IMR-90 (cell line): ENCODE measurements around the gene CAMK2G. TPM values are rescaled to one million over a fixed set of nuclear protein-coding genes. Genes with fewer than 3 reads are reported as not detected.

Source experiments
- ATAC-seq: fragments of 200-7000 bp; cut with Tn5 transposase; 2 replicates; pipeline ENCODE4 v1.9.1; 2020; ENCODE audit warnings: low read depth, mild to moderate bottlenecking, moderate library complexity
- BruUV-seq: library from RNA; stranded (reverse); fragments of 400-500 nt; replicated peaks from 2 replicates; lab custom pipeline; 2021; lab: Mats Ljungman, UMichigan
- CTCF ChIA-PET: fragments of 300-600 bp; formaldehyde crosslinking; extraction: SDS; loops from one replicate; lab custom pipeline; 2021; ENCODE audit warnings: antibody characterized with exemption; lab: Yijun Ruan, JAX
- POLR2A ChIA-PET: fragments of 300-600 bp; sonication (Branson Sonifier 250); formaldehyde crosslinking; loops from one replicate; lab custom pipeline; 2022; ENCODE audit warnings: antibody characterized with exemption; ENCODE audit not compliant: unreplicated experiment; lab: Charles Lee
- DNase-seq: peaks from one replicate; pipeline ENCODE4 v3.0.0; 2013
- H2AFZ ChIP-seq: replicated peaks from 2 replicates; pipeline ENCODE3; 2013; ENCODE audit warnings: low read length, mild to moderate bottlenecking; ENCODE audit not compliant: poor library complexity
- H2AK5ac ChIP-seq: 2 replicates; pipeline ENCODE4 v1.6.1; 2013; ENCODE audit warnings: low read depth, low read length, inconsistent platforms
- H2AK9ac ChIP-seq: replicated peaks from 2 replicates; pipeline ENCODE3; 2013; ENCODE audit warnings: mild to moderate bottlenecking, low read depth, low read length, moderate library complexity; ENCODE audit not compliant: poor library complexity
- H2BK120ac ChIP-seq: 2 replicates; pipeline ENCODE4 v1.6.1; 2013; ENCODE audit warnings: low read depth, low read length, inconsistent platforms
- H2BK15ac ChIP-seq: 3 replicates; pipeline ENCODE4 v1.6.1; 2013; ENCODE audit warnings: low read depth, low read length, inconsistent platforms
- H2BK20ac ChIP-seq: 2 replicates; pipeline ENCODE4 v1.6.1; 2013; ENCODE audit warnings: low read depth, mild to moderate bottlenecking, inconsistent platforms, low read length, moderate library complexity
- H2BK5ac ChIP-seq: 2 replicates; pipeline ENCODE4 v1.6.1; 2013; ENCODE audit warnings: mild to moderate bottlenecking, low read depth, low read length, inconsistent platforms; ENCODE audit not compliant: poor library complexity, severe bottlenecking
- H3K14ac ChIP-seq: replicated peaks from 2 replicates; pipeline ENCODE4 v1.6.1; 2013; ENCODE audit warnings: low read depth, low read length, inconsistent platforms
- H3K18ac ChIP-seq: 2 replicates; pipeline ENCODE4 v1.6.1; 2013; ENCODE audit warnings: low read depth, low read length, control low read depth
- H3K23ac ChIP-seq: 2 replicates; pipeline ENCODE4 v1.6.1; 2013; ENCODE audit warnings: low read depth, low read length, inconsistent platforms
- H3K27ac ChIP-seq: 2 replicates; pipeline ENCODE4 v1.5.1; 2013; ENCODE audit warnings: mild to moderate bottlenecking, control low read depth, low read length; ENCODE audit not compliant: insufficient read depth
- H3K27me3 ChIP-seq: 2 replicates; pipeline ENCODE4 v1.6.1; 2013; ENCODE audit warnings: low read length; ENCODE audit not compliant: control insufficient read depth, insufficient read depth
- H3K36me3 ChIP-seq: 2 replicates; pipeline ENCODE4 v1.6.1; 2013; ENCODE audit warnings: low read length, mixed read lengths; ENCODE audit not compliant: control insufficient read depth, insufficient read depth
- H3K4ac ChIP-seq: 2 replicates; pipeline ENCODE4 v1.6.1; 2013; ENCODE audit warnings: low read depth, low read length, inconsistent platforms
- H3K4me1 ChIP-seq: 2 replicates; pipeline ENCODE4 v1.6.1; 2013; ENCODE audit warnings: low read length, mixed read lengths; ENCODE audit not compliant: control insufficient read depth, insufficient read depth
- H3K4me2 ChIP-seq: 2 replicates; pipeline ENCODE4 v1.6.1; 2013; ENCODE audit warnings: low read depth, mild to moderate bottlenecking, control low read depth, low read length, moderate library complexity
- H3K4me3 ChIP-seq: 2 replicates; pipeline ENCODE4 v1.5.1; 2013; ENCODE audit warnings: low read depth, mild to moderate bottlenecking, control low read depth, low read length, moderate library complexity; ENCODE audit not compliant: insufficient read depth
- H3K56ac ChIP-seq: 2 replicates; pipeline ENCODE4 v1.6.1; 2013; ENCODE audit warnings: low read length, inconsistent platforms; ENCODE audit not compliant: insufficient read depth; ENCODE audit errors: extremely low read depth
- H3K79me1 ChIP-seq, 2 experiments: 2 replicates each; pipeline ENCODE4 v1.6.1; 2013; ENCODE audit warnings: low read length in 2 of 2, inconsistent platforms in 1 of 2, low read depth in 1 of 2
- H3K9ac ChIP-seq: 2 replicates; pipeline ENCODE4 v1.6.1; 2013; ENCODE audit warnings: low read depth, low read length, control low read depth
- H3K9me1 ChIP-seq: 2 replicates; pipeline ENCODE4 v1.6.1; 2013; ENCODE audit warnings: low read length, inconsistent platforms; ENCODE audit not compliant: insufficient read depth
- H3K9me3 ChIP-seq: 2 replicates; pipeline ENCODE4 v1.6.1; 2013; ENCODE audit warnings: low read length; ENCODE audit not compliant: control insufficient read depth, insufficient read depth
- H4K20me1 ChIP-seq: 2 replicates; pipeline ENCODE4 v1.6.1; 2013; ENCODE audit warnings: low read length, inconsistent platforms; ENCODE audit not compliant: insufficient read depth
- H4K5ac ChIP-seq: 2 replicates; pipeline ENCODE4 v1.6.1; 2013; ENCODE audit warnings: mild to moderate bottlenecking, low read depth, low read length, control low read depth
- H4K8ac ChIP-seq, 2 experiments: 2 replicates each; pipeline ENCODE4 v1.6.1; 2013; ENCODE audit warnings: low read depth in 2 of 2, low read length in 2 of 2, control low read depth in 1 of 2, inconsistent platforms in 1 of 2
- H4K91ac ChIP-seq: 2 replicates; pipeline ENCODE4 v1.6.1; 2013; ENCODE audit warnings: low read depth, low read length, inconsistent platforms; ENCODE audit not compliant: insufficient read depth
- ELK1 ChIP-seq: fragments of 150-350 bp; IDR thresholded peaks from 2 replicates; pipeline ENCODE4 v1.6.1; 2016; ENCODE audit warnings: low read depth, mild to moderate bottlenecking, low read length, moderate library complexity, borderline replicate concordance
- MAZ ChIP-seq: IDR thresholded peaks from 2 replicates; pipeline ENCODE4 v1.6.1; 2012; ENCODE audit warnings: low read depth, mild to moderate bottlenecking, low read length, improper control_type of control experiment, moderate library complexity, borderline replicate concordance
- NFE2L2 ChIP-seq: fragments of 150-350 bp; IDR thresholded peaks from 2 replicates; pipeline ENCODE4 v1.6.1; 2016; ENCODE audit warnings: low read depth, mild to moderate bottlenecking, low read length
- WGBS, 2 experiments: methylation state at CpG; one replicate each; pipeline versions ENCODE4 v1.1.5 to v1.1.7; 2013; ENCODE audit warnings: missing lambda C conversion rate in 2 of 2; ENCODE audit not compliant: insufficient read length in 1 of 2; ENCODE audit errors: extremely low coverage in 2 of 2; 5-methylcytosine and 5-hydroxymethylcytosine counted together
- dilution Hi-C: fragments of 300-500 bp; cut with HindIII; formaldehyde crosslinking; loops from one replicate; pipeline ENCODE4 v1.14.3; 2018; ENCODE audit warnings: low sequenced_read_pairs; ENCODE audit not compliant: unreplicated experiment
- in situ Hi-C: fragments of 300-500 bp; cut with MboI; formaldehyde crosslinking; loops from 3 replicates; pipeline ENCODE4 v1.14.3; 2019; ENCODE audit warnings: low sequenced_read_pairs, inconsistent platforms, mixed read lengths
- intact Hi-C: fragments of 100-400 bp; cut with micrococcal nuclease; formaldehyde crosslinking; loops from 2 replicates; pipeline ENCODE4 v1.10.0; 2022
- polyA plus RNA-seq, 3 experiments: library from polyadenylated mRNA; depleted of rRNA; stranded (reverse); fragments of >200 nt; gene quantifications; 2 replicates each; pipeline ENCODE4 v1.2.3, GENCODE V29; 2012; ENCODE audit warnings: low replicate concordance in 1 of 3
- total RNA-seq: library from RNA; depleted of rRNA; stranded (reverse); fragments of >200 nt; gene quantifications from 2 replicates; pipeline ENCODE4 v1.2.3, GENCODE V29; 2012
- TF ChIP-seq, protein P1 (sequence below): conservative IDR thresholded peaks from 2 replicates; pipeline ENCODE4 v1.5.1; 2012; ENCODE audit warnings: mild to moderate bottlenecking, low read depth, low read length, improper control_type of control experiment

The CAMK2G gene
- total and polyA plus RNA-seq, 2 of the 4 experiments (the other 2 are of a cell fraction), result 20.4 to 25.4 TPM

- Histone ChIP-seq H3K9me3 (no peaks in the 10 kb centered on the region), H4K8ac (no peak overlapping the region), H3K23ac (no peak overlapping the region), H2BK120ac (no peak overlapping the region), H2AK5ac (no peak overlapping the region), H2AK9ac (no peak overlapping the region), H3K27ac (no peak overlapping the region), H3K18ac (no peak overlapping the region), H3K79me1 (peaks cover 14 to 34% of the 10 kb centered on the region in 2 experiments; a peak in 3 of 4 replicates), H3K36me3 (peaks cover 25% of the 10 kb centered on the region), H3K4ac (no peak overlapping the region), H3K56ac (no peak overlapping the region), H3K27me3 (no peaks in the 10 kb centered on the region), H4K91ac (no peak overlapping the region), H3K9ac (no peak overlapping the region), H2AFZ (no peak overlapping the region), H4K20me1 (no peaks in the 10 kb centered on the region), H2BK20ac (no peak overlapping the region), H2BK5ac (no peak overlapping the region), H3K4me2 (no peak overlapping the region), H3K4me3 (no peak overlapping the region), H3K14ac (no peak overlapping the region), H2BK15ac (no peak overlapping the region), H3K9me1 (peaks cover 15% of the 10 kb centered on the region), H4K5ac (no peak overlapping the region), H3K4me1 (peaks cover 12% of the 10 kb centered on the region)
- DNase-seq (no peak), ATAC-seq (no peak)
- intact Hi-C loops, result no loop called here
- ChIA-PET CTCF (no interaction called here), POLR2A (no interaction called here)
- BruUV-seq, result no TSS peak
- in situ Hi-C loops, result no loop called here
- dilution Hi-C loops, result no loop called here
- WGBS, 2 experiments, result 89% methylated on average over 1 of the region's 7 CpGs; no CpG with 5 or more reads in 1 of the 2 experiments
- TF ChIP-seq ELK1, result no peak
- TF ChIP-seq, protein P1, sequence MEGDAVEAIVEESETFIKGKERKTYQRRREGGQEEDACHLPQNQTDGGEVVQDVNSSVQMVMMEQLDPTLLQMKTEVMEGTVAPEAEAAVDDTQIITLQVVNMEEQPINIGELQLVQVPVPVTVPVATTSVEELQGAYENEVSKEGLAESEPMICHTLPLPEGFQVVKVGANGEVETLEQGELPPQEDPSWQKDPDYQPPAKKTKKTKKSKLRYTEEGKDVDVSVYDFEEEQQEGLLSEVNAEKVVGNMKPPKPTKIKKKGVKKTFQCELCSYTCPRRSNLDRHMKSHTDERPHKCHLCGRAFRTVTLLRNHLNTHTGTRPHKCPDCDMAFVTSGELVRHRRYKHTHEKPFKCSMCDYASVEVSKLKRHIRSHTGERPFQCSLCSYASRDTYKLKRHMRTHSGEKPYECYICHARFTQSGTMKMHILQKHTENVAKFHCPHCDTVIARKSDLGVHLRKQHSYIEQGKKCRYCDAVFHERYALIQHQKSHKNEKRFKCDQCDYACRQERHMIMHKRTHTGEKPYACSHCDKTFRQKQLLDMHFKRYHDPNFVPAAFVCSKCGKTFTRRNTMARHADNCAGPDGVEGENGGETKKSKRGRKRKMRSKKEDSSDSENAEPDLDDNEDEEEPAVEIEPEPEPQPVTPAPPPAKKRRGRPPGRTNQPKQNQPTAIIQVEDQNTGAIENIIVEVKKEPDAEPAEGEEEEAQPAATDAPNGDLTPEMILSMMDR, result no peak
- TF ChIP-seq MAZ, result no peak
- no peak for TF ChIP-seq NFE2L2
Measured at GRCh38 chr10:73813333-73813732, 61.0 kb downstream of the CAMK2G start.
